Measurements from ENCODE around the gene HELZ. TPM values are rescaled to one million over a fixed set of nuclear protein-coding genes. Genes with fewer than 3 reads are reported as not detected.

Gene HELZ
- total and polyA plus RNA-seq, 2 of the 8 experiments (the other 6 are each of a cell fraction or from before 2014, with no cell fraction given): 10.0 to 48.7 TPM

DNA sequence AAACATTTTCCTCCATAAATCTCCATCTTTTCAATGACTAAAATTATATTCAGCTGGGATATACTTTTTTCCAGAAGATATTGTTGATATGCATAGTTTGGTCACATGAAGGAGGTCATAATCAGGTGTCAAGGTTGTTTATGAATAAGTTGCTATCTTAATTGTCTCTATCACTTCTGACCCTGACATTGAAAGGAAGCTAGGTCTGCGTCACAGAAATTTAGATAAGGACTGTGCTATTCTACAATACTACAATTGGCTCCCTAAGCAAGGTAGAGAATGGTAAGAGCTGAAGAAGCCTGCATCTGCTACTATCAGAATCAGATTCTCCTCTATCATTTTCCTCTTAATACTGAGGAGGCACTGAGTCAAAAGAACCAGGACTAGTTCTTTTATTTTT is 133.2 kb downstream of the HELZ start:
- H3K9ac ChIP-seq (replicated peaks in 1 of 4; ENCODE audit: extremely low read depth in 1 of 4, low read depth in 3 of 4, low read length in 3 of 4): no peak overlapping the region
- no peak overlapping the region for H4K5ac ChIP-seq (ENCODE audit: insufficient read length, low read depth, low read length)
- H3K9me3 ChIP-seq (ENCODE audit: insufficient read depth in 2 of 2, low read depth in 1 of 2, low read length in 1 of 2): no peaks in the 10 kb centered on the region
- FAIRE-seq (no peak), DNase-seq (ENCODE audit: low read depth in 1 of 2, low spot score in 2 of 2) (no peak)
- WGBS, 2 experiments (ENCODE audit: extremely low coverage in 1 of 2, insufficient coverage in 1 of 2, insufficient read length in 1 of 2, insufficient replicate concordance in 2 of 2, low coverage in 1 of 2, low lambda C conversion rate in 2 of 2, missing lambda C conversion rate in 1 of 2): 86% methylated on average over 1 of the region's 1 CpG; no CpG with 5 or more reads in 1 of the 2 experiments
- H2BK15ac ChIP-seq (ENCODE audit: low read length): no peak overlapping the region
- H2BK5ac ChIP-seq (ENCODE audit: low read depth, low read length): no peak overlapping the region
- H2AK5ac ChIP-seq (ENCODE audit: low read depth, low read length): no peak overlapping the region
- no peaks in the 10 kb centered on the region for H3K4me1 ChIP-seq (replicated peaks in 1 of 4; ENCODE audit: control insufficient read depth in 3 of 4, insufficient read depth in 4 of 4, low read length in 3 of 4)
- no peak overlapping the region for H2BK12ac ChIP-seq (ENCODE audit: low read depth, low read length)
- H3K79me2 ChIP-seq (ENCODE audit: control insufficient read depth in 1 of 2, insufficient read depth in 2 of 2, low read length in 2 of 2): no peaks in the 10 kb centered on the region
- no peak overlapping the region for H2BK120ac ChIP-seq (replicated peaks; ENCODE audit: low read depth, low read length)
- H4K20me1 ChIP-seq (replicated peaks in 1 of 2; ENCODE audit: control insufficient read depth in 1 of 2, insufficient read depth in 2 of 2, low read length in 2 of 2): no peaks in the 10 kb centered on the region
- H2AFZ ChIP-seq (ENCODE audit: low read length): no peak overlapping the region
- H4K91ac ChIP-seq (replicated peaks; ENCODE audit: insufficient read length, low read length): no peak overlapping the region
- H3K4me3 ChIP-seq (ENCODE audit: extremely low read depth in 1 of 4, insufficient read depth in 2 of 4, low read depth in 3 of 4, low read length in 4 of 4): no peak overlapping the region
- H3K56ac ChIP-seq (replicated peaks; ENCODE audit: insufficient read length, low read depth, low read length): no peak overlapping the region
- H3K23me2 ChIP-seq (ENCODE audit: low read depth, low read length): no peaks in the 10 kb centered on the region
- H4K8ac ChIP-seq (ENCODE audit: extremely low read depth, insufficient read depth, low read length): no peak overlapping the region
- H3K27ac ChIP-seq (ENCODE audit: low read depth, low read length): no peak overlapping the region
- no peaks in the 10 kb centered on the region for H3K79me1 ChIP-seq (ENCODE audit: low read depth, low read length)
- H3K4me2 ChIP-seq (ENCODE audit: insufficient read depth in 1 of 2, low read depth in 2 of 2, low read length in 2 of 2): no peak overlapping the region
- ChIA-PET CTCF (ENCODE audit: partially characterized antibody) (interaction anchor here (0.8 to 1.1 kb wide), 3 partner anchors 17 to 477 kb away, joined by 3 to 4 read pairs (median 3); no protein-coding TSS in a partner anchor), POLR2A (ENCODE audit: partially characterized antibody) (no interaction called here)
- H2BK20ac ChIP-seq (ENCODE audit: low read length): no peak overlapping the region
- no peak overlapping the region for H3K14ac ChIP-seq (ENCODE audit: insufficient read length)
- H3K23ac ChIP-seq (ENCODE audit: insufficient read length): no peak overlapping the region
- H3K27me3 ChIP-seq (replicated peaks in 1 of 4; ENCODE audit: control insufficient read depth in 3 of 4, extremely low read depth in 1 of 4, insufficient read depth in 3 of 4, low read length in 3 of 4): no peaks in the 10 kb centered on the region
- H3K18ac ChIP-seq (ENCODE audit: extremely low read depth, low read length): no peak overlapping the region
- H3K36me3 ChIP-seq (ENCODE audit: control insufficient read depth in 2 of 4, insufficient read depth in 4 of 4, low read length in 3 of 4): peaks cover 5 to 36% (median 13%) of the 10 kb centered on the region in 4 experiments; a peak in 7 of 8 replicates
- no peak overlapping the region for H3K4ac ChIP-seq (replicated peaks; ENCODE audit: insufficient read length, low read depth, low read length)
- TF ChIP-seq TAF7 (optimal IDR thresholded peaks at IDR 0.05; ENCODE audit: borderline replicate concordance, low read depth, low read length): no peak
- no peak for TF ChIP-seq EGR1 (IDR thresholded peaks at IDR 0.05; ENCODE audit: borderline replicate concordance, low read depth, low read length)
- TF ChIP-seq, protein P1, sequence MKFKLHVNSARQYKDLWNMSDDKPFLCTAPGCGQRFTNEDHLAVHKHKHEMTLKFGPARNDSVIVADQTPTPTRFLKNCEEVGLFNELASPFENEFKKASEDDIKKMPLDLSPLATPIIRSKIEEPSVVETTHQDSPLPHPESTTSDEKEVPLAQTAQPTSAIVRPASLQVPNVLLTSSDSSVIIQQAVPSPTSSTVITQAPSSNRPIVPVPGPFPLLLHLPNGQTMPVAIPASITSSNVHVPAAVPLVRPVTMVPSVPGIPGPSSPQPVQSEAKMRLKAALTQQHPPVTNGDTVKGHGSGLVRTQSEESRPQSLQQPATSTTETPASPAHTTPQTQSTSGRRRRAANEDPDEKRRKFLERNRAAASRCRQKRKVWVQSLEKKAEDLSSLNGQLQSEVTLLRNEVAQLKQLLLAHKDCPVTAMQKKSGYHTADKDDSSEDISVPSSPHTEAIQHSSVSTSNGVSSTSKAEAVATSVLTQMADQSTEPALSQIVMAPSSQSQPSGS (IDR thresholded peaks at IDR 0.05; ENCODE audit: low read length): no peak
- TF ChIP-seq FOSL1 (IDR thresholded peaks at IDR 0.05; ENCODE audit: insufficient read depth, low read depth, low read length): no peak
- TF ChIP-seq HDAC2 (IDR thresholded peaks at IDR 0.05; ENCODE audit: borderline replicate concordance in 1 of 2, low read depth in 2 of 2, low read length in 2 of 2): no peak
- TF ChIP-seq ZNF274 (IDR thresholded peaks at IDR 0.05; ENCODE audit: borderline replicate concordance, extremely low read depth, low read length): no peak
- TF ChIP-seq KDM1A (IDR thresholded peaks at IDR 0.05; ENCODE audit: borderline replicate concordance, low read length): no peak
- no peak for TF ChIP-seq RFX5 (IDR thresholded peaks at IDR 0.05; ENCODE audit: borderline replicate concordance, low read depth, low read length)
- no peak for TF ChIP-seq SIX5 (IDR thresholded peaks at IDR 0.05; ENCODE audit: low read depth, low read length)
- no peak for TF ChIP-seq BCL11A (IDR thresholded peaks at IDR 0.05; ENCODE audit: low read depth in 2 of 2, low read length in 2 of 2)
- TF ChIP-seq RBBP5 (IDR thresholded peaks at IDR 0.05; ENCODE audit: borderline replicate concordance, low read depth, low read length): no peak
